NCI-H2171 (cell line): ENCODE measurements around the gene ANP32A.
"Not testable (repeated sequence)": the region's sequence is repeated elsewhere in the genome, so short reads cannot be mapped to it uniquely, and the experiment has no call there.

ENCODE experiments used
- DNase-seq: peaks from one replicate; lab custom pipeline; 2025; lab: John Stamatoyannopoulos, UW

Gene ANP32A

GRCh38 chr15:68781766-68782588 lies 38.7 kb downstream of the ANP32A start:
- DNase-seq, result no peak

GRCh38 chr15:68781217-68781616 lies 39.5 kb downstream of the ANP32A start:
- no peak for DNase-seq

GRCh38 chr15:68778876-68779275 lies 41.8 kb downstream of the ANP32A start:
- no peak for DNase-seq

GRCh38 chr15:68776477-68777270 lies 44.0 kb downstream of the ANP32A start:
- no peak for DNase-seq

GRCh38 chr15:68775671-68776476 lies 44.8 kb downstream of the ANP32A start:
- no peak for DNase-seq

GRCh38 chr15:68775236-68775577 lies 45.5 kb downstream of the ANP32A start:
- DNase-seq, result no peak

GRCh38 chr15:68774521-68775235 lies 46.0 kb downstream of the ANP32A start:
- DNase-seq, result no peak

GRCh38 chr15:68774120-68774519 lies 46.6 kb downstream of the ANP32A start:
- peak; percentile 23 for DNase-seq

- no peak for DNase-seq
These were observed 47.7 kb downstream of the ANP32A start for GRCh38 chr15:68773036-68773435.

- DNase-seq, result no peak
These were observed 50.5 kb downstream of the ANP32A start for GRCh38 chr15:68770216-68770615.

GRCh38 chr15:68769702-68770101 lies 51.0 kb downstream of the ANP32A start:
- no peak for DNase-seq

- DNase-seq, result no peak
These were observed 52.4 kb downstream of the ANP32A start for GRCh38 chr15:68768321-68768720.

GRCh38 chr15:68767833-68768232 lies 52.9 kb downstream of the ANP32A start:
- DNase-seq, result no peak

GRCh38 chr15:68765602-68766368 lies 54.9 kb downstream of the ANP32A start:
- DNase-seq, result no peak

GRCh38 chr15:68764090-68764489 lies 56.6 kb downstream of the ANP32A start:
- DNase-seq, result no peak

- DNase-seq, result no peak
These were observed 57.6 kb downstream of the ANP32A start for GRCh38 chr15:68763063-68763462.

- not testable (repeated sequence) for DNase-seq
These were observed 60.6 kb downstream of the ANP32A start for GRCh38 chr15:68759982-68760579.

GRCh38 chr15:68755731-68756130 lies 65.0 kb downstream of the ANP32A start:
- no peak for DNase-seq

- DNase-seq, result no peak
These were observed 69.1 kb downstream of the ANP32A start for GRCh38 chr15:68751622-68752021.

- DNase-seq, result no peak
These were observed 70.9 kb downstream of the ANP32A start for GRCh38 chr15:68749793-68750192.

- no peak for DNase-seq
These were observed 71.3 kb downstream of the ANP32A start for GRCh38 chr15:68749365-68749764.
